ENCODE data around the gene CORO1A.
"Not testable (repeated sequence)": the region's sequence is repeated elsewhere in the genome, so short reads cannot be mapped to it uniquely, and the experiment has no call there.

Gene CORO1A

DNA sequence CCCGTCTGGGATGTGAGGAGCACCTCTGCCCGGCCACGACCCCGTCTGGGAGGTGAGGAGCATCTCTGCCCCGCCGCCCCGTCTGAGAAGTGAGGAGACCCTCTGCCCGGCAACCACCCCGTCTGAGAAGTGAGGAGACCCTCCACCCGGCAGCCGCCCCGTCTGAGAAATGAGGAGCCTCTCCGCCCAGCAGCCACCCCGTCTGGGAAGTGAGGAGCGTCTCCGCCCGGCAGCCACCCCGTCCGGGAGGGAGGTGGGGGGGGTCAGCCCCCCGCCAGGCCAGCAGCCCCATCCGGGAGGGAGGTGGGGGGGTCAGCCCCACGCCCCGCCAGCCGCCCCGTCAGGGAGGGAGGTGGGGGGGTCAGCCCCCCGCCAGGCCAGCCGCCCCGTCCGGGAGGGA is 14.7 kb upstream of the CORO1A start:
- DNase-seq (ENCODE audit: low read depth); H3K4me3 ChIP-seq (ENCODE audit: low read depth, low read length): not testable (repeated sequence)

DNA sequence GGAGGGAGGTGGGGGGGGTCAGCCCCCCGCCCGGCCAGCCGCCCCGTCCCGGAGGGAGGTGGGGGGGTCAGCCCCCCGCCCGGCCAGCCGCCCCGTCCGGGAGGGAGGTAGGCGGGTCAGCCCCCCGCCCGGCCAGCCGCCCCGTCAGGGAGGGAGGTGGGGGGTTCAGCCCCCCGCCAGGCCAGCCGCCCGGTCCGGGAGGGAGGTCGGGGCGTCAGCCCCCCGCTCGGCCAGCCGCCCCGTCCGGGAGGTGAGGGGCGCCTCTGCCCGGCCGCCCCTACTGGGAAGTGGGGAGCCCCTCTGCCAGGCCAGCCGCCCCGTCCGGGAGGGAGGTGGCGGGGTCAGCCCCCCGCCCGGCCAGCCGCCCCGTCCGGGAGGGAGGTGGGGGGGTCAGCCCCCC is 14.0 kb upstream of the CORO1A start:
- DNase-seq (ENCODE audit: low read depth) = not testable (repeated sequence)

DNA sequence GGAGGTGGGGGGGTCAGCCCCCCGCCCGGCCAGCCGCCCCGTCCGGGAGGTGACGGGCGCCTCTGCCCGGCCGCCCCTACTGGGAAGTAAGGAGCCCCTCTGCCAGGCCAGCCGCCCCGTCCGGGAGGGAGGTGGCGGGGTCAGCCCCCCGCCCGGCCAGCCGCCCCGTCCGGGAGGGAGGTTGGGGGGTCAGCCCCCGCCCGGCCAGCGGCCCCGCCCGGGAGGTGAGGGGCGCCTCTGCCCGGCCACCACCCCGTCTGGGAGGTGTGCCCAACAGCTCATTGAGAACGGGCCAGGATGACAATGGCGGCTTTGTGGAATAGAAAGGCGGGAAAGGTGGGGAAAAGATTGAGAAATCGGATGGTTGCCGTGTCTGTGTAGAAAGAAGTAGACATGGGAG is 13.3 kb upstream of the CORO1A start:
- DNase-seq (ENCODE audit: low read depth); H3K4me3 ChIP-seq (ENCODE audit: low read depth, low read length): not testable (repeated sequence)

More for the DNA sequence above, 14.0 kb upstream of the CORO1A start:
- not testable (repeated sequence) for H3K4me3 ChIP-seq (ENCODE audit: low read depth, low read length)

DNA sequence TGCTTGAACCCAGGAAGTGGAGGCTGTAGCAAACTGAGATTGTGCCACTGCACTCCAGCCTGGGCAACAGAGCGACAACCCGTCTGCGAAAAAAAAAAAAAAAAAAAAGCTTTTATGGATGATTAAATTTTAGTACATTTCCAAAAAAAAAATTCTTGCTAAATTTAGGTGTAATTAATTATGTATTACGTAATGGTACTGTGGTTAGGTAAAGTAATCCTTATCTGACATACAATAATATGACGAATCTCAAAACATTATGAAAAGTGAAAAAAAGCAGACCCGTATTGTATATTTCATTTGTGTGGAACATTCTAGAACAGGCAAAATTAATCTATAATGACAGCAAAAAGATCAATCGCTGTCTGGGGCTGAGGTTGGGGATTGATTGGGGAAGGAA is 10.3 kb upstream of the CORO1A start:
- H3K4me3 ChIP-seq (ENCODE audit: low read depth, low read length) = no peak overlapping the region
- DNase-seq (ENCODE audit: low read depth) = no peak

DNA sequence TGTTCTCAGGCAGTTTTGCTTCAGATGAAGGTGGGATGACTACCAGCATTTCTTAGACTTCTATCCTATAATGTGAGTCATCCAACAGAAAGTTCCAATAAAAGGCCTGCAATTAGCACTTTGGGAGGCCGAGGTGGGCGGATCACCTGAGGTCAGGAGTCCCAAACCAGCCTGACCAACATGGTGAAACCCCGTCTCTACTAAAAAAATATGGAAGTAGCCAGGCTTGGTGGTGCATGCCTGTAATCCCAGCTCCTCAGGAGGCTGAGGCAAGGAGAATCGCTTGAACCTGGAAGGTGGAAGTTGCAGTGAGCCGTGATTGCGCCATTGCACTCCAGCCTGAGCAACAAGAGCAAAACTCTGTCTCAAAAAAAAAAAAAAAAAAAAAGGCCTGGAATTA is 6.5 kb upstream of the CORO1A start:
- DNase-seq (ENCODE audit: low read depth); H3K4me3 ChIP-seq (ENCODE audit: low read depth, low read length): not testable (repeated sequence)

DNA sequence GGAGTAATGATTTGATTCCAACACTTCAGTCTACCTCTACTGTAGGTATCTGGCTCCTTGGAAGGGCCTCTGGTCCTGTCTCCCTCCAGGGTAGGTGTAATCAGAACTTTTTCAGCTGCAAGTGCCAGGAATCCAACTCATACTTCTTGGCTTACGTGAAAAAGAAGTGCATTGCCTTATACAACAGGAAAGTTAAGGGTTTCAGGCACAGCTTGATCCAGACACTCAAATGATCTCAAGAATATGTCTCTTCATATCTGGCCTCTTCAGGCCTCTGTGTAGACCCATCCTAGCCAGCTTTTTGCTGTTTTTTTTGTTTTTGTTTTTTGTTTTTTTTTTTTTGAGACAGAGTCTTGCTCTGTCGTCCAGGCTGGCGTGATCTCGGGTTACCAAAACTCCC is 4.2 kb upstream of the CORO1A start:
- no peak overlapping the region for H3K4me3 ChIP-seq (ENCODE audit: low read depth, low read length)

DNA sequence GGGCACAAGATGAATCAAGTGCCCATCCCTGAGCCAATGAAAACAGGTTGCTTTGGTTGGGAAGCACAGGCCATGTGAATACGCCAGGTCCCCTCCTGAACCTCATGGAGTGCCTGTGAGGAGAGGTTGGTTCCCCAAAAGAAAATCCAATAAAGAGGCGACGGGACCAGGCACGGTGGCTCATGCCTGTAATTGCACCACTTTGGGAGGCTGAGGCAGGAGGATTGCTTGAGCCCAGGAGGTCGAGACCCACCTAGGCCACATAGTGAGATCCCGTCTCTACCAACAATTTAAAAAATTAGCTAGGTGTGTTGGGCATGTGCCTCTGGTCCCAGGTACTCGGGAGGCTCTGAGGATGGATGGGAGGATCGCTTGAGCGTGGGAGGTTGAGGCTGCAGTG is 3.5 kb upstream of the CORO1A start:
- H3K4me3 ChIP-seq (ENCODE audit: low read depth, low read length) = no peak overlapping the region
- no peak for DNase-seq (ENCODE audit: low read depth)

More for the DNA sequence above, 4.2 kb upstream of the CORO1A start:
- DNase-seq (ENCODE audit: low read depth) = no peak

DNA sequence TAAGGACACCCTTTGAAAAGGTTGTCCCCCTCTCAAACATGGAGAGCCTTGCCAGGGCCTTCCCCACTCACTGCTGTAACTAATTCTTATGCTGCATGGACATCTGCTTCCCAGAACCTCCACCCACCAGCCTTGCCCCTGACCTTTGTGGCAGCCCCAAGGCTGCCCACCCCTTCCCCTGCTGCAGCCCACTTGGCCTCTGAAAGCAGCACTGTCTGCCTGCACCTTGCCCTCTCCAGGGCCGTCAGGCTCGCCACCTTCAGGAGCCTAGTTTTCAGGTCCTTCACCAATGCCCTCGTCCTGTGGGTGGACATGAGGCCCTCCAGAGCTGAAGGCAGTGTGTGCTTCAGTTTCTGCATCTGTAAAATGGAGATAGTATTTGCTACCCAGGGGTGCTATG is 2.7 kb upstream of the CORO1A start:
- H3K4me3 ChIP-seq (ENCODE audit: low read depth, low read length) = no peak overlapping the region
- DNase-seq (ENCODE audit: low read depth) = no peak

DNA sequence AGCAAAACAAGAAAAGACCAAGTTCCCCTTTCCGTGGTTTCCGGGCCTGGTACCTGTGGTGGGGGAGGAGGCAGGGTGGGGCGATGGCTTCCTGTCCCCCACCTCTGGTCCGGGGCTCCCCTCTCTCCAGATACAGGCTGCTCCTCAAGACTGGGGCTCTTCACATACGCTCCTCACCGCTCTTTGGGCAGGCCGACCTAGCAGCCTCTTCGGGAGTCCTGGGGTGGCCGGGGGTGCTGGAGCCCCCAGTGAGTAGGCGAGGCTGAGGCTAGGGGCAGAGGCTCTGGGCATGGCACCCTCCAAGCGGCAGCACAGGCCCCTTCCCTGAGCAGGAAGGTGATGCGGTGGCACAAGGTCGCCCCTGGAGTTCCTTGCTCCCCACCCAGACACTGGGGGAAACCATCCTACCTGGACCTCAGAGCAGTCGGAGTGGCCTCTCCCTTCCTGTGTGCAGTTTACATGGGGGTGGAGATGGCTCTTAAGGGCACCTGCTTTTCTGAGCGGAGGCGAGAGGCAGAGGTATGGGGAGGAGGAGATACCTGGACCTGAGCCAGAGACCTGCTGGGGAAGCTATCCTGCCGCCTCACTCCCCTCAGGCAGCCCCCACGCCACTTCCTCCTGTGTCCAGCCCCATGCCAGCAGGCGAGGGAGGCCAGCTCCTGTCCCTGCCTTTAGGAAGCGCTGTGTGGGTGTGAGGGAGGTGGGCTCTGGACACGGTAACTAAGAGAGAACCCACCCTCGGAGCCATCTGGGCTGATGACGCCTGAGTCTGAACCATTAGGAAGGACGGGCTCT is 891 bp downstream of the CORO1A start:
- no peak for DNase-seq (ENCODE audit: low read depth)
- H3K4me3 ChIP-seq (ENCODE audit: low read depth, low read length) = peak overlapping the region; percentile 55

DNA sequence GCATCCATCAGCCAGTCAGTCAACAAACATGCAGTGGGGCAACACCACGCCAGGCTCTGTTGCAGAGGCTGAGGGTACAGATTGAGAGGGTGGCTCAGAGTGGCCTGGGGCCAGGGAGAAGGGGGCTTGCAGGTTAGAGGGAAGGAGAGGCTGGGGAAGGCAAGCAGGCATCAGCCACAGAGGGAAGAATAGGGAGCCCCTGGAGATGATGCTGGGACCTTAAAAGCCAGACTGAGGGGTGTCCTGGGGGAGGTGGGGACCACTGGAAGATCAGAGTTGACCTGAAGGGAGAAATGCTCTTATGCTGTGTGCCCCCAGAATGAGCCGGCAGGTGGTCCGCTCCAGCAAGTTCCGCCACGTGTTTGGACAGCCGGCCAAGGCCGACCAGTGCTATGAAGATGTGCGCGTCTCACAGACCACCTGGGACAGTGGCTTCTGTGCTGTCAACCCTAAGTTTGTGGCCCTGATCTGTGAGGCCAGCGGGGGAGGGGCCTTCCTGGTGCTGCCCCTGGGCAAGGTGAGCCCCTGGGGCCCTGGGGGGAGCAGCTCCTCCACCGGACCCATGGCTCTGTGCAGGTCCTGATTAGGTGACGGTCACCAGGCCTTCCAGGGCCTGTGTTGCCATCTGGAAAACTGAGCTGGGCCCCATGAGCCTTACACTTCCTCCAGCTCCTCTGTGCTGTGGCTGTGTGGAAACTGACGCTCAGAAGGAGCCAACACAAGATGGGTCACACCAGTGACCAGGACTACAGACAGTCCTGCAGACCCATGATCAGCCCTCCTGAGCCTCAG is 1.7 kb downstream of the CORO1A start:
- no peak overlapping the region for H3K4me3 ChIP-seq (ENCODE audit: low read depth, low read length)
- no peak for DNase-seq (ENCODE audit: low read depth)

DNA sequence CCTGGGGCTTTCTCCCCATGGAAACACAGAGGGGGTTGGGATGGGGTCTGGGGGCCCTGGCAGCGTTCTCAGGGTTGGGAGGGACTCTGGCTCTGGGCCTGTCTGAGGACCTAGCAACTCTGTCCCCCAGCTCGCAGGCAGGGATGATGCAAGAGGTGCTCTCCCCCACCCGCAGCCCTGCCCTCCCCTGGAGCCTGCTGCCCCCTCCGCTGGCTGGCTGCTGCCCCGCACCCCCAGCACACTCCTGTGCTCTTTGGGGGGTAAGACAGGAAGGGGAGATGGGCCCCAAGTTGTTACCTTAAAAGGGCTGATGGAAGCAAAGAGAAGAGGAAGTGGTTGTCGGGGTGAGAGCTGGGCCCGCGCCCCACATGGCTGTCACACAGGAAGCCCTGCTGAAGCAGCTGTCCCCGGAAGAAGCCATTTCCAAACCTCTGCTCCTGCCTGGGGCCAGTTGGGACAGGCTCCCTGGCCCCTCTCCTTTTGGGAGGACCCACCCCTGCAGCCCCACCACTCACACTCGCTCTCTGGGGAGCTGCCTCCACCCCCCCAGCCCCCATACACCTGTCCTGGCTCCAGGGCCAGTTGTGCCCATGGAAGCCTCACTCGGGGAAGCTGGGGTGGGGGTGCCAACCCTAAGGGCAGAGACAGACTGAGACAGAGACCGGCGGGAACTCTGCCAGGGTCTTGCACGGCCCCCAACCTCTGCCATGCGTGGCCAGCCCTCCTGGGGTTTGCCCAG is 2.5 kb downstream of the CORO1A start:
- no peak for DNase-seq (ENCODE audit: low read depth)
- H3K4me3 ChIP-seq (ENCODE audit: low read depth, low read length) = no peak overlapping the region

DNA sequence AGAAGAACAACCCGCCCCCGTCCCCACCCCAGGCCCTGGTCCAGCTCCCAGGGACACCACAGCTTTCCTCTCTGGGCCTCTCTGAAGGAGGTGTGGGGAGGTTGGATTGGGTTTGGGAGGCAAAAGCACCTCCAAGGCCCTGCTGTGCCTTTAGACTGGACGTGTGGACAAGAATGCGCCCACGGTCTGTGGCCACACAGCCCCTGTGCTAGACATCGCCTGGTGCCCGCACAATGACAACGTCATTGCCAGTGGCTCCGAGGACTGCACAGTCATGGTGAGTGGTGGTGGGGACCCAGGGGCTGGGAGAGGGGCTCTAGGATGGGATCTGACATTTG is 3.0 kb downstream of the CORO1A start:
- H3K4me3 ChIP-seq (ENCODE audit: low read depth, low read length) = no peak overlapping the region
- no peak for DNase-seq (ENCODE audit: low read depth)

DNA sequence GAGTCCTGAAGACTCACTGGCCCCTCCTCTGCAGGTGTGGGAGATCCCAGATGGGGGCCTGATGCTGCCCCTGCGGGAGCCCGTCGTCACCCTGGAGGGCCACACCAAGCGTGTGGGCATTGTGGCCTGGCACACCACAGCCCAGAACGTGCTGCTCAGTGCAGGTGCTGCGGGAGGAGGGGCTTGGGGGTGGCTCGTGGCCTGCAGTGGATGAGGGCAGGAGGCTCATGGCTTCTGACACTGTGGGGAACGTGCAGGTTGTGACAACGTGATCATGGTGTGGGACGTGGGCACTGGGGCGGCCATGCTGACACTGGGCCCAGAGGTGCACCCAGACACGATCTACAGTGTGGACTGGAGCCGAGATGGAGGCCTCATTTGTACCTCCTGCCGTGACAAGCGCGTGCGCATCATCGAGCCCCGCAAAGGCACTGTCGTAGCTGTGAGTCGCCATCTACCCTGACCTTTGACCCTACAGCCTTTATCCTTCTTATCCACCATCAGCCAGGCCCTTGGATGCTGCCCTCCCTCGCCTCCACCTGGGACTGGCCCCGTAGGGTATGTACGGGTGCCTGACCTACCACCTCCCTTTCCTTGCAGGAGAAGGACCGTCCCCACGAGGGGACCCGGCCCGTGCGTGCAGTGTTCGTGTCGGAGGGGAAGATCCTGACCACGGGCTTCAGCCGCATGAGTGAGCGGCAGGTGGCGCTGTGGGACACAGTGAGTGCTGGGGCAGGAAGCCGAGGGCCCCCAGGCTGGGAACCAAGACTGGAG is 3.6 kb downstream of the CORO1A start:
- no peak overlapping the region for H3K4me3 ChIP-seq (ENCODE audit: low read depth, low read length)
- no peak for DNase-seq (ENCODE audit: low read depth)

DNA sequence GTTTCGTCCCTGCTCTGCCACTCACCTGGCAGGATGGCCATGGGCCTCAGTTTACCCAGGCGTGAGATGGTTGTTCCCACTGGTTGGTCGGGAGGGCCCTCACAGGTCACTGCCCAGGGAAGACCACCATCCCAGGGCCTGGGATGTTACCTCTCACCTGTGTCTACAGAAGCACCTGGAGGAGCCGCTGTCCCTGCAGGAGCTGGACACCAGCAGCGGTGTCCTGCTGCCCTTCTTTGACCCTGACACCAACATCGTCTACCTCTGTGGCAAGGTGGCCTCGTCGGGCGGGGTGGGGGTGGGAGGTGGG is 4.1 kb downstream of the CORO1A start:
- no peak for DNase-seq (ENCODE audit: low read depth)
- H3K4me3 ChIP-seq (ENCODE audit: low read depth, low read length) = no peak overlapping the region

DNA sequence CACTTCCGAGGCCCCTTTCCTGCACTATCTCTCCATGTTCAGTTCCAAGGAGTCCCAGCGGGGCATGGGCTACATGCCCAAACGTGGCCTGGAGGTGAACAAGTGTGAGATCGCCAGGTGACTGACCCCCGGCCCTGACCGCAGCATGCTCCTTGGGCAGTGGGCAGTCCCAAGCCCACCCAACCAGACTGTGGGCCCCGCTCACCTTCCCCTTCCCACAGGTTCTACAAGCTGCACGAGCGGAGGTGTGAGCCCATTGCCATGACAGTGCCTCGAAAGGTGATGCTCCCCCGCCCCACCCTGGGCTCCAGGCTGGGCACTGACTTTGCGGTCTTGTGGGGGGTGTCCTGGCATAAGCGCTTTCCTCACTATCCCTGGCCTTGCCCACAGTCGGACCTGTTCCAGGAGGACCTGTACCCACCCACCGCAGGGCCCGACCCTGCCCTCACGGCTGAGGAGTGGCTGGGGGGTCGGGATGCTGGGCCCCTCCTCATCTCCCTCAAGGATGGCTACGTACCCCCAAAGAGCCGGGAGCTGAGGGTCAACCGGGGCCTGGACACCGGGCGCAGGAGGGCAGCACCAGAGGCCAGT is 4.7 kb downstream of the CORO1A start:
- no peak overlapping the region for H3K4me3 ChIP-seq (ENCODE audit: low read depth, low read length)
- DNase-seq (ENCODE audit: low read depth) = no peak

DNA sequence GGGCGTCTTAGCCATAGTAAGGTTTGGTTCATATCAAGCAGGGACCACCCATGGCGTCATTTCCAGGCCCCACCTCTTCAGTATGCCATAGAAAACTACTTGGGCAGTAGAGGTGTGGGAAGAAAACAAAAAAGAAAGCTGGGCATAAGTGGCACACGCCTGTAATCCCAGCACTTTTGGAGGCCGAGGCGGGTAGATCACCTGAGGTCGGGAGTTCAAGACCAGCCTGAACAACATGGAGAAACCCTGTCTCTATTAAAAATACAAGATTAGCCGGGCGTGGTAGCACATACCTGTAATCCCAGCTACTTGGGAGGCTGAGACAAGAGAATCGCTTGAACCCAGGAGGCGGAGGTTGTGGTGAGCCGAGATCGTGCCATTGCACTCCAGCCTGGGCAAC is 7.8 kb downstream of the CORO1A start:
- not testable (repeated sequence) for DNase-seq (ENCODE audit: low read depth)

DNA sequence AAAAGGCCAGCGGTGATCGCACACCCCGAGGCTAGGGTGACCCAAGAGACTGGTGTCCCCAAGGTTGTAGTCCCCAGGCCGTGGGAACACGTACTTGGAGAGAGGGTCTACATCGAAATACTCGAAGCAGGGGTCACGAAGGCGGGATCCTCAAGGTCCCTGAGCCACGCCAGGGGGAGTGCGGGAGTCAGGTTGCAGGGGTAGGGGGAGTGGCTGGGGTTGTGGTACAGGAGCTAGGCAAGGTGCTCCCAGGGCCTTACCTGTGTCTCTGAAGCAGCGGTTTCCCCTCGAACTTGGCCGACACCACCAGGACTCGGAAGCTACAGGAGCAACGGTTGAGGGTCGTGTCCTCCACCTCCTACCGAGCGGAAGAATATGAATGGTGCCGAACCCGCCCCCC is 9.7 kb downstream of the CORO1A start:
- not testable (repeated sequence) for H3K4me3 ChIP-seq (ENCODE audit: low read depth, low read length); DNase-seq (ENCODE audit: low read depth)

More for the DNA sequence above, 7.8 kb downstream of the CORO1A start:
- not testable (repeated sequence) for H3K4me3 ChIP-seq (ENCODE audit: low read depth, low read length)

DNA sequence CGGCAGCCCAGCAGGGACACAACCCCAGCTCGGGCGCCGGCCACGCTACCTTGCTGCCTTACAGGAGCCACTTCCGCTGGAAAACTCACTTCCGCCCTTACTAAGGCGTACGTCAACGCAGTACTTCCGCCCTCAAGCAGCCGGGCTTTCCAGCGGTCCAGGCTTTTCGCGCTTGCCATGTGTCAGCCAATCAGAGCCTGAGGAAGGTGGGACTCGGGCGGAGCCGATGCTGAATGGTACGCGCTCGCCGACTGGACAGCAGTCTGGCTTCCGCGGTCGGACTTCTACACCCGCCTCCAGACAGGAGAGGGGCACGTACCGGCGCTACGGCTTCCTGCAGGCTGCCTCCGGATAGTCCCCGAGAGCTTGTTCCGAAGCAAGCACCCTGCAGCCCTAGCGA is 10.2 kb downstream of the CORO1A start, which contains the start of the genes BOLA2B and SLX1A:
TSS of gene BOLA2B (minus strand) at position 52 of the 400 bp plus-strand sequence. CDS start 71 bp downstream, outside the sequence.
TSS of gene SLX1A (plus strand) at position 261 of the 400 bp plus-strand sequence. CDS start 210 bp downstream, outside the sequence.
- peak within 1 kb of the TSS; percentile 44 for H3K4me3 ChIP-seq (ENCODE audit: low read depth, low read length)
- not testable (repeated sequence) for DNase-seq (ENCODE audit: low read depth)

Measured in skeletal muscle cell (primary cell).